Prostate gland (tissue), 2 donors: ENCODE data around the gene CDX1. TPM values are rescaled to one million over a fixed set of nuclear protein-coding genes. Genes with fewer than 3 reads are reported as not detected.

Experiments used
- DNase-seq: peaks from one replicate; pipeline ENCODE4 v3.0.0-alpha.2; 2019; ENCODE audit warnings: low spot score
- H3K27ac ChIP-seq, 2 donors: fragments of 200-600 bp; sonication (generic); 2 replicates each; pipeline ENCODE4 v1.5.1; 2017 to 2019
- H3K27me3 ChIP-seq: fragments of 200-600 bp; sonication (generic); replicated peaks from 2 replicates; pipeline ENCODE4 v1.5.1; 2019; ENCODE audit not compliant: insufficient read depth
- H3K36me3 ChIP-seq, 2 donors: fragments of 200-600 bp; sonication (generic); 1 replicate in 1 of 2; 2 replicates in 1 of 2; pipeline versions ENCODE4 v1.5.1 to v1.8.1; 2017 to 2019
- H3K4me1 ChIP-seq: fragments of 200-600 bp; sonication (generic); replicated peaks from 2 replicates; pipeline ENCODE4 v1.5.1; 2019
- H3K4me3 ChIP-seq, 2 donors: fragments of 200-600 bp; sonication (generic); 2 replicates each; pipeline ENCODE4 v1.5.1; 2017 to 2019
- H3K9me3 ChIP-seq: fragments of 200-600 bp; sonication (generic); 2 replicates; pipeline ENCODE4 v1.5.1; 2017
- CTCF ChIP-seq, 4 experiments: fragments of 200-600 bp in 2 of 4; fragments of 450-650 bp in 2 of 4; sonication (generic) in 2 of 4; IDR thresholded peaks; 1 replicate in 3 of 4; 2 replicates in 1 of 4; pipeline ENCODE4 v1.5.1; 2016 to 2019; ENCODE audit warnings: antibody characterized with exemption in 4 of 4, mild to moderate bottlenecking in 2 of 4, moderate library complexity in 2 of 4
- POLR2A ChIP-seq: fragments of 450-650 bp; IDR thresholded peaks from one replicate; pipeline ENCODE4 v1.6.1; 2016; ENCODE audit warnings: antibody characterized with exemption, mild to moderate bottlenecking
- POLR2AphosphoS5 ChIP-seq: sonication (generic); formaldehyde crosslinking; IDR thresholded peaks from one replicate; pipeline ENCODE4 v1.6.1; 2017; ENCODE audit warnings: antibody characterized with exemption
- WGBS: methylation state at CpG from one replicate; pipeline ENCODE4 v1.1.5; 2018; 5-methylcytosine and 5-hydroxymethylcytosine counted together
- intact Hi-C: fragments of 100-400 bp; cut with DNase I; formaldehyde crosslinking; loops from one replicate; pipeline ENCODE4 v1.14.2; 2022
- total RNA-seq, 2 donors: library from RNA; depleted of rRNA; stranded (reverse); fragments of >200 nt; gene quantifications; one replicate each; pipeline ENCODE4 v1.1.0, GENCODE V29; 2016

The CDX1 gene
- total RNA-seq, 2 donors from 2014 or later = 3.2 TPM; not detected in 1

- no peaks in the 10 kb centered on the region for H3K27me3 ChIP-seq
- no peaks in the 10 kb centered on the region for H3K4me1 ChIP-seq
- no peaks in the 10 kb centered on the region for H3K36me3 ChIP-seq
- intact Hi-C loops = loop anchor here (10.0 kb wide), 1 partner anchor 189 kb away; no protein-coding TSS in a partner anchor
- WGBS = 79% methylated on average over 6 of the region's 6 CpGs
- no peak overlapping the region for H3K27ac ChIP-seq
- no peaks in the 10 kb centered on the region for H3K9me3 ChIP-seq
- H3K4me3 ChIP-seq = no peak overlapping the region
- TF ChIP-seq CTCF (IDR thresholded peaks at IDR 0.05) = no peak
- DNase-seq = no peak
Observed at GRCh38 chr5:150213530-150213929, 47.0 kb downstream of the CDX1 start.

- H3K27ac ChIP-seq = no peak overlapping the region
- no peaks in the 10 kb centered on the region for H3K4me1 ChIP-seq
- no peak overlapping the region for H3K4me3 ChIP-seq
- intact Hi-C loops = loop anchor here (10.0 kb wide), 1 partner anchor 189 kb away; no protein-coding TSS in a partner anchor
- H3K36me3 ChIP-seq = no peaks in the 10 kb centered on the region
- no peaks in the 10 kb centered on the region for H3K9me3 ChIP-seq
- no peak for DNase-seq
- H3K27me3 ChIP-seq = no peaks in the 10 kb centered on the region
- TF ChIP-seq POLR2A = no peak
- no peak for TF ChIP-seq CTCF (IDR thresholded peaks at IDR 0.05)
- no peak for TF ChIP-seq POLR2AphosphoS5
- 69% methylated on average over 7 of the region's 7 CpGs for whole genome bisulfite sequencing
Observed at GRCh38 chr5:150214289-150214688, 47.7 kb downstream of the CDX1 start.

GRCh38 chr5:150215979-150216944 is 49.7 kb downstream of the CDX1 start:
- Histone ChIP-seq H3K4me1 (no peaks in the 10 kb centered on the region), H3K4me3 (no peak overlapping the region), H3K27ac (no peak overlapping the region), H3K36me3 (no peaks in the 10 kb centered on the region), H3K27me3 (no peaks in the 10 kb centered on the region), H3K9me3 (no peaks in the 10 kb centered on the region)
- TF ChIP-seq POLR2AphosphoS5 = no peak
- no peak for TF ChIP-seq CTCF (IDR thresholded peaks at IDR 0.05)
- no peak for TF ChIP-seq POLR2A
- 82% methylated on average over 10 of the region's 10 CpGs for WGBS
- no peak for DNase-seq
- intact Hi-C loops = loop anchor here (10.0 kb wide), 1 partner anchor 191 kb away; no protein-coding TSS in a partner anchor

- H3K27ac ChIP-seq = no peak overlapping the region
- TF ChIP-seq POLR2AphosphoS5 = no peak
- intact Hi-C loops = loop anchor here (10.0 kb wide), 1 partner anchor 192 kb away; no protein-coding TSS in a partner anchor
- no peaks in the 10 kb centered on the region for H3K27me3 ChIP-seq
- WGBS = 65% methylated on average over 2 of the region's 2 CpGs
- no peaks in the 10 kb centered on the region for H3K36me3 ChIP-seq
- no peaks in the 10 kb centered on the region for H3K9me3 ChIP-seq
- H3K4me3 ChIP-seq = no peak overlapping the region
- no peaks in the 10 kb centered on the region for H3K4me1 ChIP-seq
- DNase-seq = no peak
Observed at GRCh38 chr5:150217038-150217437, 50.5 kb downstream of the CDX1 start.

GRCh38 chr5:150217873-150218692 is 51.5 kb downstream of the CDX1 start:
- TF ChIP-seq POLR2AphosphoS5 (no peak), CTCF (IDR thresholded peaks at IDR 0.05) (peak; percentile 80 to 95 (median 91))
- WGBS = 31% methylated on average over 10 of the region's 10 CpGs
- no peak overlapping the region for H3K4me3 ChIP-seq
- no peaks in the 10 kb centered on the region for H3K27me3 ChIP-seq
- intact Hi-C loops = loop anchor here (1.0 to 10.0 kb wide), 3 partner anchors 57 to 193 kb away; no protein-coding TSS in a partner anchor
- peak; percentile 82 for DNase-seq
- H3K4me1 ChIP-seq = no peaks in the 10 kb centered on the region
- H3K27ac ChIP-seq = no peak overlapping the region
- no peaks in the 10 kb centered on the region for H3K9me3 ChIP-seq
- H3K36me3 ChIP-seq = no peaks in the 10 kb centered on the region
